Suprapubic skin (tissue), 4 donors: ENCODE results near the gene TNFRSF8.

ENCODE experiments used
- CTCF ChIP-seq, 2 donors: fragments of 200-600 bp in 1 of 2; fragments of 450-650 bp in 1 of 2; sonication (generic) in 1 of 2; IDR thresholded peaks; one replicate each; pipeline ENCODE4 v1.5.1; 2016 to 2019; ENCODE audit warnings: antibody characterized with exemption in 2 of 2, mild to moderate bottlenecking in 1 of 2, moderate library complexity in 1 of 2
- POLR2A ChIP-seq, 2 donors: fragments of 450-650 bp; IDR thresholded peaks; one replicate each; pipeline ENCODE4 v1.6.1; 2017; ENCODE audit warnings: antibody characterized with exemption in 2 of 2, mild to moderate bottlenecking in 2 of 2, moderate library complexity in 2 of 2
- POLR2AphosphoS5 ChIP-seq, 3 donors: sonication (generic); formaldehyde crosslinking; IDR thresholded peaks; one replicate each; pipeline ENCODE4 v1.6.1; 2017; ENCODE audit warnings: antibody characterized with exemption in 3 of 3

- TF ChIP-seq CTCF (IDR thresholded peaks at IDR 0.05) = no peak
- TF ChIP-seq POLR2A (IDR thresholded peaks at IDR 0.05) = no peak
- TF ChIP-seq POLR2AphosphoS5 (IDR thresholded peaks at IDR 0.05) = no peak
These were observed 24.0 kb upstream of the TNFRSF8 start for GRCh38 chr1:12039164-12039525.
